ENCODE results near the gene DSTYK.
"Not testable (repeated sequence)": the region's sequence is repeated elsewhere in the genome, so short reads cannot be mapped to it uniquely, and the experiment has no call there.

GRCh38 chr1:205155665-205156377 lies 55.7 kb downstream of the DSTYK start:
- not testable (repeated sequence) for TF ChIP-seq CTCF (IDR thresholded peaks at IDR 0.05; ENCODE audit: insufficient read depth, low read depth, low read length); EZH2 (IDR thresholded peaks at IDR 0.05; ENCODE audit: insufficient read depth, low read length)

All from astrocyte (in vitro differentiated cells and primary cell).